ENCODE data around the gene TBC1D1.

The TBC1D1 gene

GRCh38 chr4:38114386-38115150, 223.7 kb downstream of the TBC1D1 start:
- Mint-ChIP-seq H3K27ac (peak overlapping the region; percentile 6), H3K4me3 (no peak overlapping the region), H3K4me1 (no peaks in the 10 kb centered on the region), H3K36me3 (peaks cover 11% of the 10 kb centered on the region), H3K9me3 (no peaks in the 10 kb centered on the region)
- DNase-seq (ENCODE audit: low spot score in 2 of 2) = no peak
- no peak for ATAC-seq

DNA sequence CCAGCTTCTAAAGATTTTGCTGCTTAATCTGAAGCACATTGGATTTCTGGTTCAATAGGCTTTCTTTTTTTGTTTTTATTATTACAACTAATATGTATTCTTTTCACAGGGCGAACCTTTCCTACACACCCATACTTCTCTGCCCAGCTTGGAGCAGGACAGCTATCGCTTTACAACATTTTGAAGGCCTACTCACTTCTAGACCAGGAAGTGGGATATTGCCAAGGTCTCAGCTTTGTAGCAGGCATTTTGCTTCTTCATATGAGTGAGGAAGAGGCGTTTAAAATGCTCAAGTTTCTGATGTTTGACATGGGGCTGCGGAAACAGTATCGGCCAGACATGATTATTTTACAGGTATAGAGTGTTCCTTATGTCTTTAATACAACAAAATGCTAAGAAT, 224.7 kb downstream of the TBC1D1 start:
- no peak overlapping the region for H3K4me3 Mint-ChIP-seq
- ATAC-seq = no peak
- H3K9me3 Mint-ChIP-seq = no peaks in the 10 kb centered on the region
- H3K27ac Mint-ChIP-seq = peak overlapping the region; percentile 29
- H3K36me3 Mint-ChIP-seq = peaks cover 9% of the 10 kb centered on the region
- H3K4me1 Mint-ChIP-seq = no peaks in the 10 kb centered on the region
- DNase-seq (ENCODE audit: low spot score in 2 of 2) = no peak

DNA sequence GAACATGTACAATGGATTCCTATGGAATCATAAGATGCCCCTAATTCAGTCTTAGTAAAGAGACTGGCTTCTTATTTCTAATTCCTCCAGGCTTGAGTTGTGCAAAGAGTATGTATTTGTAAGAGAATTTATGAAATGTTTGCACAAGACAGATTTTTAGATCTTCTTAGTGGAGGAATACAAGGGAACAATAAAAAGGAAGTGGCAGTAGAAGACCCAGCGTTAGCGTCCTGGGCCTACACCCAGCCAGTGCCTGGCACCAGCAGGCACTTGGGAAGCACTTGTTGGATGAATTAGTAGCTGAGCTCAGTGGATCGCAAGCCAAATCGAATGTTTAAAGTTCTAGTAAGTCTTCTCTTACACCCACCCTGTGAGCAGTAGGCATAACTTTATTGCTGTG, 226.7 kb downstream of the TBC1D1 start:
- H3K9me3 Mint-ChIP-seq = no peaks in the 10 kb centered on the region
- no peak for ATAC-seq
- no peak overlapping the region for H3K4me3 Mint-ChIP-seq
- peak overlapping the region; percentile 83 for H3K27ac Mint-ChIP-seq
- H3K36me3 Mint-ChIP-seq = peaks cover 15% of the 10 kb centered on the region
- no peak for DNase-seq (ENCODE audit: low spot score in 2 of 2)
- H3K4me1 Mint-ChIP-seq = no peaks in the 10 kb centered on the region

DNA sequence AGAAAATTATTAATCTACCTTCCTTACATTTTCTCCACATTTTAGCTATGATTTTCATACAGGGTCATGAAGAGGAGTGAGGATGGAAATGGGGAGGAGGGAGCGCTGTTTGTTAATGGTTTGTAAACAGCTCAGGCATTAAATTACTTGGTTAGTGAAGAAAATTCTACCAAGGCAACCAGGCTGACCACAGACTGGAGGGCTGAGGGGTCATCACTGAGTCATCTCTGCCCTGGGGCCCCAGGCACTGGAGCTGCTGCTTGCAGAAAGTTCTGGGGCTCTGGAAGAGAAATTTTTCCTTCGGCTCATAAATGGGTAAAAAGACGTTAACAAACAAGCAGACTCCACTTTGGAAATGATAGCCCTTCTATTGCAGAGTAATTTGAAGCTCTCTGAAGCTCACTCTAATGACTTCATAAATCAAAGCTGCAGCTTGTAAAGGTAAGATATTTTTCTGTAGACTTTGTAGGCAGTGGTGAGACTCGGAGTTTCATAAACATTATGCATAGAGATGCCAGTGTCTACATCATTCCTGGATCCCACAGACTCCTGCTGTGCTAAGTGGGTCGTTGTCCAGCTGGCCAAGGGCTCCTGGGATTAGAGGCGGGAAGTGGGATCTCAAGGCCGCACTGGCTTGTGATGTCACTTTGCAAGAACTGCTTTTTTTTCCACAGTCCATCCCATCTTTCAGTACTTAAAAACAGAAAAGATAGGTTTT, 228.9 kb downstream of the TBC1D1 start:
- no peaks in the 10 kb centered on the region for H3K9me3 Mint-ChIP-seq

GRCh38 chr4:38120772-38121171, 229.9 kb downstream of the TBC1D1 start:
- Mint-ChIP-seq H3K27ac (no peak overlapping the region), H3K36me3 (peaks cover 15% of the 10 kb centered on the region), H3K4me1 (peaks cover 24% of the 10 kb centered on the region), H3K4me3 (no peak overlapping the region), H3K9me3 (no peaks in the 10 kb centered on the region)
- no peak for DNase-seq (ENCODE audit: low spot score in 2 of 2)
- no peak for ATAC-seq

More for the DNA sequence above, 228.9 kb downstream of the TBC1D1 start:
- Mint-ChIP-seq H3K27ac (peak overlapping the region; percentile 37), H3K36me3 (peaks cover 15% of the 10 kb centered on the region), H3K4me1 (peaks cover 15% of the 10 kb centered on the region), H3K4me3 (no peak overlapping the region)
- ATAC-seq (peak; percentile 61), DNase-seq (ENCODE audit: low spot score in 2 of 2) (no peak)

- Mint-ChIP-seq H3K27ac (no peak overlapping the region), H3K36me3 (peaks cover 15% of the 10 kb centered on the region)
- no peak for DNase-seq (ENCODE audit: low spot score in 2 of 2)
These were observed 231.2 kb downstream of the TBC1D1 start for GRCh38 chr4:38122060-38122459.

DNA sequence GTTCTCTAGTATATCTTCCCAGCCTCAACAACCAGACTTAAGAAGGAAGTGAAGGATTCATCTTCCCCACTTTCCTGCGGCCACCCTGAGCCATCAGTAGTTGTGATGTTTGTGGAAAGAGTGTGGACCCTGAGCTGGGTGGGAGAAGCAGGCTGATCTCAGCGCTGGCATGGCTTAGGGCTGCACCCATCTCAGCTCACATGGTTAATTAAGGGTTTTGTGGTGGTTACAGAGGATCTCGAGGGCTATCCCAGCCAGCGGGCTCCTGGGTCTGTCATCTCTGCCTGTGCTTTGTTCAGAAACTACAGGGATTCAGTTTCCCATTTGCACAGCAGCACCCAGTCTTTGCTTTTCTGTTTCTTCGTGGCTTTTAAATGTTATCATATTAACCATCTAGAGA, 232.7 kb downstream of the TBC1D1 start:
- H3K9me3 Mint-ChIP-seq = no peaks in the 10 kb centered on the region
- H3K4me1 Mint-ChIP-seq = peaks cover 43% of the 10 kb centered on the region
- H3K36me3 Mint-ChIP-seq = peaks cover 15% of the 10 kb centered on the region
- no peak overlapping the region for H3K4me3 Mint-ChIP-seq
- H3K27ac Mint-ChIP-seq = no peak overlapping the region
- DNase-seq (ENCODE audit: low spot score in 2 of 2) (no peak), ATAC-seq (no peak)

More at GRCh38 chr4:38122060-38122459, 231.2 kb downstream of the TBC1D1 start:
- ATAC-seq = no peak
- peaks cover 30% of the 10 kb centered on the region for H3K4me1 Mint-ChIP-seq
- H3K4me3 Mint-ChIP-seq = no peak overlapping the region
- H3K9me3 Mint-ChIP-seq = no peaks in the 10 kb centered on the region

DNA sequence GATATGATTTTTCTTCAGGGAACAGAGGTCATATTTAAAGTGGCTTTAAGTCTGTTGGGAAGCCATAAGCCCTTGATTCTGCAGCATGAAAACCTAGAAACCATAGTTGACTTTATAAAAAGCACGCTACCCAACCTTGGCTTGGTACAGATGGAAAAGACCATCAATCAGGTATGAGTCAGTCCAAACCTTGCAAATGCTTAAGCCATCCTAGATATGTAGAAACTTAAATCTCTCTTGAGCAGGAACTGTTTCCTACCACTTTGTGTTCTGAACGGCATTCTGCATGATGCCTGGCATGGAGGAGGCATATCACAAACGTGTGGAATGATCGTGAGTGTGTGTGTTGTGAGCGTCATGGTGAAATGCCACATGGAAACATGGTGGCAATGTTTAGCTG, 234.1 kb downstream of the TBC1D1 start:
- peaks cover 57% of the 10 kb centered on the region for H3K4me1 Mint-ChIP-seq

GRCh38 chr4:38125816-38126215, 234.9 kb downstream of the TBC1D1 start:
- H3K27ac Mint-ChIP-seq = no peak overlapping the region
- no peaks in the 10 kb centered on the region for H3K9me3 Mint-ChIP-seq
- peaks cover 66% of the 10 kb centered on the region for H3K4me1 Mint-ChIP-seq
- no peak for DNase-seq (ENCODE audit: low spot score in 2 of 2)
- H3K4me3 Mint-ChIP-seq = no peak overlapping the region
- H3K36me3 Mint-ChIP-seq = peaks cover 22% of the 10 kb centered on the region
- no peak for ATAC-seq

More for the DNA sequence above, 234.1 kb downstream of the TBC1D1 start:
- DNase-seq (ENCODE audit: low spot score in 2 of 2) (no peak), ATAC-seq (no peak)
- H3K27ac Mint-ChIP-seq = no peak overlapping the region
- H3K36me3 Mint-ChIP-seq = peaks cover 21% of the 10 kb centered on the region
- no peak overlapping the region for H3K4me3 Mint-ChIP-seq
- H3K9me3 Mint-ChIP-seq = no peaks in the 10 kb centered on the region

- H3K4me1 Mint-ChIP-seq = peaks cover 83% of the 10 kb centered on the region
- ATAC-seq = peak; percentile 85
- H3K27ac Mint-ChIP-seq = peak overlapping the region; percentile 99
- peak overlapping the region; percentile 72 for H3K4me3 Mint-ChIP-seq
- DNase-seq (ENCODE audit: low spot score in 2 of 2) = peak; percentile 61 to 91
- no peaks in the 10 kb centered on the region for H3K9me3 Mint-ChIP-seq
- H3K36me3 Mint-ChIP-seq = peaks cover 35% of the 10 kb centered on the region
These were observed 237.9 kb downstream of the TBC1D1 start for GRCh38 chr4:38128478-38129459.

- H3K36me3 Mint-ChIP-seq = peaks cover 35% of the 10 kb centered on the region
- H3K9me3 Mint-ChIP-seq = no peaks in the 10 kb centered on the region
- peak overlapping the region; percentile 99 for H3K27ac Mint-ChIP-seq
These were observed 238.8 kb downstream of the TBC1D1 start for GRCh38 chr4:38129460-38130227.

GRCh38 chr4:38130884-38131283, 240.0 kb downstream of the TBC1D1 start:
- H3K36me3 Mint-ChIP-seq = peaks cover 35% of the 10 kb centered on the region
- H3K4me1 Mint-ChIP-seq = peaks cover 81% of the 10 kb centered on the region
- no peaks in the 10 kb centered on the region for H3K9me3 Mint-ChIP-seq

More at GRCh38 chr4:38129460-38130227, 238.8 kb downstream of the TBC1D1 start:
- Mint-ChIP-seq H3K4me3 (peak overlapping the region; percentile 72), H3K4me1 (peaks cover 87% of the 10 kb centered on the region)
- no peak for ATAC-seq
- DNase-seq (ENCODE audit: low spot score in 2 of 2) = no peak

GRCh38 chr4:38131371-38132091, 240.6 kb downstream of the TBC1D1 start:
- ATAC-seq = peak; percentile 69
- H3K27ac Mint-ChIP-seq = peak overlapping the region; percentile 99
- H3K9me3 Mint-ChIP-seq = no peaks in the 10 kb centered on the region
- peak; percentile 63 to 90 for DNase-seq (ENCODE audit: low spot score in 2 of 2)
- peaks cover 80% of the 10 kb centered on the region for H3K4me1 Mint-ChIP-seq
- H3K36me3 Mint-ChIP-seq = peaks cover 35% of the 10 kb centered on the region
- H3K4me3 Mint-ChIP-seq = peak overlapping the region; percentile 70

More at GRCh38 chr4:38130884-38131283, 240.0 kb downstream of the TBC1D1 start:
- peak overlapping the region; percentile 99 for H3K27ac Mint-ChIP-seq
- ATAC-seq = no peak
- H3K4me3 Mint-ChIP-seq = peak overlapping the region; percentile 70
- no peak for DNase-seq (ENCODE audit: low spot score in 2 of 2)

All from stimulated activated effector memory CD8-positive, alpha-beta T cell treated with anti-CD3 and anti-CD28 coated beads, Interleukin-12 subunit alpha, Interleukin-12 subunit beta, amount 100 ng/mL, for 72 hours (primary cell).